GM06990 (cell line): Measurements from ENCODE around the gene R3HDM2.
A peak's percentile ranks its signal among the peaks of the same experiment; 100 is the strongest.

Experiments used
- DNase-seq: peaks from one replicate; pipeline ENCODE4 v3.0.0-alpha.2; 2011; ENCODE audit not compliant: insufficient read length; ENCODE audit errors: extremely low read depth
- H3K27me3 ChIP-seq: replicated peaks from 2 replicates; pipeline ENCODE4 v1.6.0; 2011; ENCODE audit warnings: low read length; ENCODE audit not compliant: control insufficient read depth, insufficient read depth
- H3K36me3 ChIP-seq: 2 replicates; pipeline ENCODE4 v1.5.1; 2011; ENCODE audit warnings: low read length; ENCODE audit not compliant: control insufficient read depth, insufficient read depth
- H3K4me3 ChIP-seq: replicated peaks from 2 replicates; pipeline ENCODE4 v1.5.1; 2011; ENCODE audit warnings: low read depth, mild to moderate bottlenecking, control low read depth, low read length
- TF ChIP-seq, protein P1 (sequence below): IDR thresholded peaks from 2 replicates; pipeline ENCODE4 v1.5.1; 2011; ENCODE audit warnings: low read length, control low read depth, mild to moderate bottlenecking, inconsistent platforms; ENCODE audit not compliant: insufficient read depth, poor library complexity, severe bottlenecking

Gene R3HDM2

DNA sequence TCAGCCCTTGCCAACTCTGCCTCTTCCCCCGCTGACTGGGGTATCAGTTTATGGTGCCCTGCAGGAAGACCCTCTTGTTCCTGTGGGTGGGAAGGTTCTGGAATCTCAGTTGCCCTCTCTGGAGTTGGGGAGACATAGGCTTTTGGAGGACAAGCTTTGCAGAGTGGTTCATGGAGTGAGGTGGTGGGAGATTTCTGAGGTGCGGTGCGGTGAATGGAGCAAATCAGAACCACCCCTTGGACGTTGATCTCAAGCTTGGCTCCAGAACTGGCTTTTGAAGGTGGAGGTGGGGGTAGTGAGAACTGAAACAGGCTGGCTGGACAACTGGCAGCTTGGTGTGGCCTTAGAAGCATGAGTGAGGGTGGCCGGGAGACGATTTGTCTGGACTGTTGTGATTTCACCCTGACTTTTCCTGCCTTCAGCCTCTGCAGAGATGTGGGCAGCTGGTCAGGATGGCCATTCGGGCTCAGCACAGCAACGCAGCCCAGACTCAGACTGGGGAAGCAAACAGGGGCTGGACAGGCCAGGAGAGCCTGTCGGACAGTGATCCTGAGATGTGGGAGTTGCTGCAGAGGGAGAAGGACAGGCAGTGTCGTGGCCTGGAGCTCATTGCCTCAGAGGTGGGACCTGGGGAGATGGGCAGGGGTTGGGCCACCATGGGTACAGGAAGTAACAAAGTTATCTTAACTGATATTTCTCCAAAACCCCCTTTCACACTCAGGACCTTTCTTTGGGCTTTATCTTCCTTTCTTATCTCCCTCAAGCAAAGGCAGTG, 200.3 kb downstream of the R3HDM2 start:
- DNase-seq, result no peak
- H3K27me3 ChIP-seq, result peaks cover 1% of the 10 kb centered on the region; the same call in 1 of the 2 replicates
- TF ChIP-seq, protein P1, sequence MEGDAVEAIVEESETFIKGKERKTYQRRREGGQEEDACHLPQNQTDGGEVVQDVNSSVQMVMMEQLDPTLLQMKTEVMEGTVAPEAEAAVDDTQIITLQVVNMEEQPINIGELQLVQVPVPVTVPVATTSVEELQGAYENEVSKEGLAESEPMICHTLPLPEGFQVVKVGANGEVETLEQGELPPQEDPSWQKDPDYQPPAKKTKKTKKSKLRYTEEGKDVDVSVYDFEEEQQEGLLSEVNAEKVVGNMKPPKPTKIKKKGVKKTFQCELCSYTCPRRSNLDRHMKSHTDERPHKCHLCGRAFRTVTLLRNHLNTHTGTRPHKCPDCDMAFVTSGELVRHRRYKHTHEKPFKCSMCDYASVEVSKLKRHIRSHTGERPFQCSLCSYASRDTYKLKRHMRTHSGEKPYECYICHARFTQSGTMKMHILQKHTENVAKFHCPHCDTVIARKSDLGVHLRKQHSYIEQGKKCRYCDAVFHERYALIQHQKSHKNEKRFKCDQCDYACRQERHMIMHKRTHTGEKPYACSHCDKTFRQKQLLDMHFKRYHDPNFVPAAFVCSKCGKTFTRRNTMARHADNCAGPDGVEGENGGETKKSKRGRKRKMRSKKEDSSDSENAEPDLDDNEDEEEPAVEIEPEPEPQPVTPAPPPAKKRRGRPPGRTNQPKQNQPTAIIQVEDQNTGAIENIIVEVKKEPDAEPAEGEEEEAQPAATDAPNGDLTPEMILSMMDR, result no peak
- peak overlapping the region; percentile 81 for H3K4me3 ChIP-seq
- peaks cover 31% of the 10 kb centered on the region for H3K36me3 ChIP-seq

DNA sequence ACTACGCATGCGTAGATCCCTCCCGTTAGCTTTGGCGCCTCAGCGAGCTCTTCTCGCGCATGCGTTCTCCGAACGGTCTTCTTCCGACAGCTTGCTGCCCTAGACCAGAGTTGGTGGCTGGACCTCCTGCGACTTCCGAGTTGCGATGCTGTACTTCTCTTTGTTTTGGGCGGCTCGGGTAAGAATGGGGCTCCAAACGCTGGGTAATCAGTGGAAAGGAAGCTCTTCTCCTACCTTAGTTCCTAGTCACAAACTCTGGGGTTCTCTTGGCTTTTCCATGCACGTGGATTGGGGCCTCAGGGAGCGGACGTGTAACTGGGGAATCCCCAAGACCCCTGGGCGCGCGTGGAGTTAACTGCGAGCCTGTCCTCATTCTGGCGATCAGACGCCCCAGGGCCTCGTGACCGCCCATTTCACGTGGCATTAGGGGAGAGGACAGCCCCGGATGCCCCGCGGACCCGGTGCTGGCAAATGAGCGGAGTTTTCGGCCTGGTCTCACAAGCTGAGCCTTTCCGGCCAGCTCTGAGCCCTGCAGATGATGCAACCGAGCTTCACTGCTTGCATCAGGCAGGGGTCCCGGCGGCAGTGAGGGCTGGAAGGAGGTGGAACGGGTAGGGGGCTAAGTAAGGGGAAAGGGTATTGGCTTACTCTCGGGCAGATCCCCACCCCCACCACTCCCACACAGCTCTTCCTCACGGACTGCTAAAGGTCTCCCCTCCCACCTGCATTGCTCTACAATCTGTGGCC, 201.0 kb downstream of the R3HDM2 start, which contains the start of gene SHMT2:
SHMT2 (plus strand) TSS at position 78 of the 747 bp plus-strand sequence; CDS start at position 146, 68 bp downstream.
- DNase-seq, result peak; percentile 86
- Histone ChIP-seq H3K36me3 (peaks cover 28% of the 10 kb centered on the region), H3K4me3 (peak within 1 kb of the TSS; percentile 81), H3K27me3 (peaks cover 1% of the 10 kb centered on the region; the same call in 1 of the 2 replicates)
- TF ChIP-seq, protein P1, result no peak

DNA sequence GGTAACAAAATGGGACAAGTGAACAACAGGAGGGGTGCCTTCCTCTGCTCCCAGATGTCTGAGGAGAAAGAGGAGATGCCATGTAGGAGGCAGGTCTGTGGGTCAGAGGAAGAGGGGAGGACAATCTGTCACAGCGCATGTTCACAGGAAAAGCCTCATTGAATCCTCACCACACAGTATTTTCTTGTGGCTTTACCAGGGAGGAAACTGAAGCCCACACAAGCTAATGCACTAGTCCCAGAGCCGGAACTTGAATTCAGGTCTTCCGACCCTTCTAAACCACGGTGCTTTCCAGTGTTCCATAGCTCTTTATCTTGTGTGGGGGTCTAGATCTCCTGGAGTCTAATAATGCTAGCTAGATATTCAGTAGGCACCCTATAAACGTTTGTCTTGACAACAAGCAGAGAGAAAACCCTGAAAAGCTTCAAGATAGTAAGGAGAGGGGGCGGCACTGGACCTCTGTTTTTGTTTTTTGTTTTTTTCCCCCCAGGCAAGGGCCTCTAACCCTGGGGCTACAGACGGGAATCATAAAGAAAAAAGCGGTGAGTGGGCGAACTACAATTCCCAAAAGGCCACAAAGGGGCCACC, 201.7 kb downstream of the R3HDM2 start:
- no peak for DNase-seq
- TF ChIP-seq, protein P1, result no peak
- Histone ChIP-seq H3K27me3 (peaks cover 1% of the 10 kb centered on the region; the same call in 1 of the 2 replicates), H3K36me3 (peaks cover 26% of the 10 kb centered on the region), H3K4me3 (peak overlapping the region; percentile 81)

DNA sequence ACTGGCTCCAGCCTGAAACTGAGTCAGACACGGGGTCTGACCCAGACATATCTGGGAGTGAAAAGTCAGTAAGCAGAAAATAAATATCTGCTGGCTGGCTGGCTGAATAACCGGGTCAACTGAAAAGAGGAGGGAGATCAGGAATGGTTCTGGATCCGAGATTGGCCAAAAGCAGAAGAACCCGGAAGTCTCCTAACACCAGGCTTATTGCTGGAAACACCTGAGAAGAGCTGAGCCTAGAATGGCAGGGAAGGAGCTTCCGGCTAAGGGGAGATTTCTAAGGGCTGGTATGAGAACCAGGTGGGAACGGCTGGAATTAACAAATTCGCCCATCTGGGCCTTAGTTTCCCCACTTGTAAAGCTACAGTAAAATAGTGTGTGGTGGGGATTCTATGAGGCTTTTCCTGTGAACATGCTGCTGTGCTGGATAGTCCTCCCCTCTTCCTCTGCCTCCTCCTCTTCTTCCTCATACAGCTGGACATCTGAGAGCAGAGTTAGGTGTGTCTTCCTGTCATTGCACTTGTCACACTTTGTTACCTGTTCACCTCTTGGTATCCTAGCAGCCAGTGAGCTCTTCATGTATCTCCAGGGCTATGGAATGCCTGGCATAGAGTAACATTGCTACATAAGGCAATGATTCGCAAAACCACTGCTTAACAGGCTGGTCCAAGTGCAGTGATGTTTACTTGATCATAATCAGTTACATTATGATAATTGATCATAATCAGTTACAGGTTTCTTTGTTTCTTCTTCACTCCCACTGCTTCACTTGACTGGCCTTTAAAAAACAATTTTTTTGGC, 203.3 kb downstream of the R3HDM2 start:
- Histone ChIP-seq H3K27me3 (peaks cover 5% of the 10 kb centered on the region; the same call in 1 of the 2 replicates), H3K4me3 (no peak overlapping the region), H3K36me3 (peaks cover 13% of the 10 kb centered on the region)
- TF ChIP-seq, protein P1, result no peak
- DNase-seq, result no peak
